ENCODE results near the gene MAEL.

The MAEL gene

DNA sequence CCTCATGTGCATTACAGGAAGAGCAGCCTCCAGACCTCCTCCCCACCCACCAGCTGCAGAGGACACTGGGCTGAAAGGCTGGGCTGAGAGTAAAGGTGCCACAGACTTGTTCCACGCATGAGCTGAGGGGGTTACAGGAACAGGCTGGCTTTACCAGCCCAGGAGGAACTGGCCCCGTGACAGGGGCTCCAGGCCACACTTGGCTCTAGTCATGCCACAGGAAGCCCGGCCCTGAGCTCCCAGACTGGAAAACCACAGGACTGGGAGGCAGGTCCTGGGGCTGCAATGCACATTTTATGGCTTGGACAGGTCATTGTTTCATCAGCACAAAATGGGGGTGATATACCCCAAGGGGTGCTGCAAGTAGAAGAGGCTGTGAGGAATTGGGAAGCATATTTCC is 65.5 kb downstream of the MAEL start:
- peaks cover 3% of the 10 kb centered on the region for H3K27me3 Mint-ChIP-seq (ENCODE audit: low read depth, poor library complexity)
- no peak overlapping the region for H3K27ac Mint-ChIP-seq
- no peaks in the 10 kb centered on the region for H3K36me3 Mint-ChIP-seq (ENCODE audit: low read depth)
- DNase-seq = no peak
- H3K9me3 Mint-ChIP-seq = no peaks in the 10 kb centered on the region
- no peak overlapping the region for H3K4me3 Mint-ChIP-seq
- TF ChIP-seq, protein P1, sequence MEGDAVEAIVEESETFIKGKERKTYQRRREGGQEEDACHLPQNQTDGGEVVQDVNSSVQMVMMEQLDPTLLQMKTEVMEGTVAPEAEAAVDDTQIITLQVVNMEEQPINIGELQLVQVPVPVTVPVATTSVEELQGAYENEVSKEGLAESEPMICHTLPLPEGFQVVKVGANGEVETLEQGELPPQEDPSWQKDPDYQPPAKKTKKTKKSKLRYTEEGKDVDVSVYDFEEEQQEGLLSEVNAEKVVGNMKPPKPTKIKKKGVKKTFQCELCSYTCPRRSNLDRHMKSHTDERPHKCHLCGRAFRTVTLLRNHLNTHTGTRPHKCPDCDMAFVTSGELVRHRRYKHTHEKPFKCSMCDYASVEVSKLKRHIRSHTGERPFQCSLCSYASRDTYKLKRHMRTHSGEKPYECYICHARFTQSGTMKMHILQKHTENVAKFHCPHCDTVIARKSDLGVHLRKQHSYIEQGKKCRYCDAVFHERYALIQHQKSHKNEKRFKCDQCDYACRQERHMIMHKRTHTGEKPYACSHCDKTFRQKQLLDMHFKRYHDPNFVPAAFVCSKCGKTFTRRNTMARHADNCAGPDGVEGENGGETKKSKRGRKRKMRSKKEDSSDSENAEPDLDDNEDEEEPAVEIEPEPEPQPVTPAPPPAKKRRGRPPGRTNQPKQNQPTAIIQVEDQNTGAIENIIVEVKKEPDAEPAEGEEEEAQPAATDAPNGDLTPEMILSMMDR (IDR thresholded peaks at IDR 0.05) = no peak
- H3K4me1 Mint-ChIP-seq = peaks cover 8% of the 10 kb centered on the region

DNA sequence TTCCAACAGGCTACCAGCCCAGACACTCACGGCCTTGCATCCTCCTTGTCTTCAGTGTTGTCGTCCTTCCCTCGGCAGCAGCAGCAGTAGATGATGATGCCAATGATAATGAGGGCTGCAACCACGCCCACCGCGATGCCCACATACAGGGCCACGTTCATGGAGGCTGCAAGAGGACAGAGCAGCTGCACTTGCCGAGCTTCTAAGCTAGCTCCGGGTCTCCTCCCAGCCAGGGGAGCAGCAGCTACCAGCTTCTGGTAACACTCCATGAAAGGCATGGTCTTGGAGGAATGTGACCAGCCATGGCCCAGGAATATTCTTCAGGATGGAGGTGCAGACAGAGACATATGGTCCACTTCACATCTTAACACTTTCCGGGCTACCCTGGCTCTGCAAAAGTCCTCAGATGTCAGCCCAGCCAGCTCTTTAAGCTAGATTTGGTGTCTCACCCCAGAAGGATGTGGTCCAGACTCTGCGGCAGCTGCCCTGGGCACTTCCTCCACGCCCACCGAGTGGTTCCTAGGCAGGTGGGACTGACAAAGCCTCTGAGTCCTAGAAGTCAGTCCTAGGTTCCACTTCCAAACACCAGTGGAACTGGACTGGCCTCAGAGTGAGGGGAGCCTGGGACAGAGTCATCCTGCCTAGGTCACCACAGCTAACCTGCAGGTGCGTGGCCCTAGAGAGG is 66.0 kb downstream of the MAEL start:
- no peaks in the 10 kb centered on the region for H3K9me3 Mint-ChIP-seq
- TF ChIP-seq, protein P1 (IDR thresholded peaks at IDR 0.05) = no peak
- H3K4me1 Mint-ChIP-seq = peaks cover 4% of the 10 kb centered on the region
- no peak for DNase-seq
- peaks cover 3% of the 10 kb centered on the region for H3K27me3 Mint-ChIP-seq (ENCODE audit: low read depth, poor library complexity)
- no peaks in the 10 kb centered on the region for H3K36me3 Mint-ChIP-seq (ENCODE audit: low read depth)
- no peak overlapping the region for H3K4me3 Mint-ChIP-seq
- H3K27ac Mint-ChIP-seq = no peak overlapping the region

DNA sequence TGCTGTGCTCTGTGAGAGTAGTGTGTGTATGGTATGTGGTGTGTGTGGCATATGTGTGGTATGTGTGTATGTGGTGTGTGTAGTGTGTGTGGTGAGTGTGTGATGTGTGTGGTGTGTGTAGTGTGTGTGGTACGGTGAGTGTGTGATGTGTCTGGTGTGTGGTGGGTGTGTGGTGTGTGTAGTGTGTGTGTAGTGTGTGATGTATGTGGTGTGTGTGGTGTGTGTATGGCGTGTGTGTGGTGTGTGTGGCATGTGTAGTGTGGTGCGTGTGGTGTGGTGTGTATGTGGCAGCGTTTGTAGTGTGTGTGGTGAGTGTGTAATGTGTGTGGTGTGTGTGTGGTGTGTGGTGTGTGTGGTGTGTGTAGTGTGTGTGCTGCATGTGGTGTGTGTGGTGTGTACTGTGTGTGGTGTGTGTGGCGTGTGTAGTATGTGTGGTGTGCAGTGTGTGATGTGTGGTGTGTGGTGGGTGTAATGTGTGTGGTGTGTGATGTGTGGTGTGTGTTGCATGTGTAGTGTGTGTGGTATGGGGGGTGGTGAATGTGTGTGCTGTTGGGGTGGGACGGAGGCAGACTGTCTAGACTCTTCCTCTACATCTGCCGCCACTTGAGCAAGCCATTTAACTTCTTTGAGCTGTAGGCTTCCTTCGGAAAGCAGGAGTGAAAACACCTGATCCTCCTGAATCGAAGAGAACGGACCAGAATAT is 67.6 kb downstream of the MAEL start:
- DNase-seq = no peak
- H3K4me1 Mint-ChIP-seq = peaks cover 4% of the 10 kb centered on the region
- TF ChIP-seq, protein P1 (IDR thresholded peaks at IDR 0.05) = no peak
- H3K27me3 Mint-ChIP-seq (ENCODE audit: low read depth, poor library complexity) = peaks cover 3% of the 10 kb centered on the region
- no peak overlapping the region for H3K27ac Mint-ChIP-seq
- H3K36me3 Mint-ChIP-seq (ENCODE audit: low read depth) = no peaks in the 10 kb centered on the region
- H3K4me3 Mint-ChIP-seq = no peak overlapping the region
- no peaks in the 10 kb centered on the region for H3K9me3 Mint-ChIP-seq

DNA sequence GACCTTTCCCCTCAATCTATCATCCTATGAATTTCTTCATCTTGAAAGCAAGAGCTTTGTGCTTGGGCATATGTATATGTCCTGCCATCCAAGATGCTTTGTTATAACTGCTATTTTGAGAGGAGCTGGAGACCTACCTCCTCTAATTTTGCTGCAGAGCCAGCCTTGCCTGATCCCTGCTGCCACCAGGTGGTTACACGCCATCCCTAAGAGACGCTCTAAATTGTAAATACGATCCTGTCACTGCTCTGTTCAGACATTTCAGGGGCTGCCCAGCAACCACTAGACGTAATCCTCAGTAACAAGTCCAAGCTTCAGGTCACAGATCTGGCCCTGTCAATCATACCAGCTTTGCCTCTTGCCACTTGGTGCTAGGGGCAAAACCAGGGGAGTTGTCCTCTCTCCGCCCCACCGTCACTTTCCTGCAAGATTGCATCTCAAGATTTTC is 68.2 kb downstream of the MAEL start:
- H3K4me1 Mint-ChIP-seq = peaks cover 4% of the 10 kb centered on the region
- no peaks in the 10 kb centered on the region for H3K9me3 Mint-ChIP-seq
- no peak overlapping the region for H3K27ac Mint-ChIP-seq
- no peaks in the 10 kb centered on the region for H3K36me3 Mint-ChIP-seq (ENCODE audit: low read depth)
- TF ChIP-seq, protein P1 (IDR thresholded peaks at IDR 0.05) = peak; percentile 38
- H3K4me3 Mint-ChIP-seq = no peak overlapping the region
- peak; percentile 46 for DNase-seq
- peaks cover 3% of the 10 kb centered on the region for H3K27me3 Mint-ChIP-seq (ENCODE audit: low read depth, poor library complexity)

DNA sequence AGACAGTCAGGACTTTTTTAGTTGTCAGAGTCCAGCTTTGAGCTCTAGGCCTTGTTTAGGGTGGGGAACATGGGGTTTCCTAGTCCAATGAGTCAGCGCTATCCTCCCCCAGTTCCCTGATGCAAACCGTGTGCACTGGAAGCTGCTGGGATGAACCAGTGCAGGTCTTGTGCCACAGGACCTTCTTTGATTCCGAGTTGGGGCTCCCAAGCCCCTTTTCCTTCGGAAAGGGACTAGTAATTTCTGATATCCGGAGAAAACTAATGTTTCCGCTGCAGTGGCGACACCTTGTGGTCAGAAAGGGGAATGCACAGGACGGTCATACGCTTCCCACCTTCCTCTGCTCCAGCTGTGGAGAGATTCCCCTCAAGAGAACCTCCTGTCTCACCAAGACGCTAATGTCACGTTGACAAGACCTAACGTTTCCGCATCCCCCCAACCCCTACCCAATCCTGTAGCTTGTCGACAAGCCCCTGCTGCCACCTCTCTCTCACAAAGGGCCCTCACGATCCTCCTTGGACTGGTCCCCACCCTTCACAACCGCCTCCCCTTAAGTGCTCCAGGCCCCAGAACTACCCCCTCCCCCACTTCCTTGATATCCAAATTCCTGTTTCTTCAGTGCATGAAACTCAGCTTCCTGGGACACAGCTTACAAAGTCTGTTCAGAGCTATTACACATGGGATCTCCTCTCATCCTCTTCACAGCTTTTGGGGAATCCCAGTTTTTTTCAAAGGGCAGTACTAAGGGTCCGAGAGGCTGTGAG is 70.1 kb downstream of the MAEL start:
- Mint-ChIP-seq H3K9me3 (no peaks in the 10 kb centered on the region), H3K4me1 (no peaks in the 10 kb centered on the region), H3K27me3 (ENCODE audit: low read depth, poor library complexity) (peaks cover 3% of the 10 kb centered on the region), H3K4me3 (peak overlapping the region; percentile 59), H3K27ac (no peak overlapping the region), H3K36me3 (ENCODE audit: low read depth) (no peaks in the 10 kb centered on the region)
- TF ChIP-seq, protein P1 (IDR thresholded peaks at IDR 0.05) = peak; percentile 97
- DNase-seq = peak; percentile 88
